Measurements from ENCODE around the gene UNKL.

UNKL gene

DNA sequence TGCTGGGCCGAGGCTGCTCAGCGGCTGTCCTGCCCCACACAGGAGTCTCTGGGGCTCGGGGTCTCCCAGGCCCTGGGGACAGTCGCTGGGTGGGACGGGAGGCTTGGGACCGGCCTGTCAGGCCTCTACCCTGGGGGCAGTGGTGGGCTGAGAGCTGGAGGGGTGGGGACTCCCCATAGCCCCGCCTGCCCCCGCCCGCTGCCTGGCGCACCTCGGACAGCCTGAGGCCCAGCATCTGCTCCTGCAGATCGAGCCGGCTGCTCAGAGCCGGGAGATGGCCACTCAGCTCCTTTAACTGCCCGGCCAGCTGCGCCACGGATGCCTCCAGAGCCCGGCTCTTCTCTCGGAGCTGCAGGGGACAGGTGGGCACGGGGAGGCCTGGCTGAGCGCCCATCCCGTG lies 23.1 kb upstream of the UNKL start:
- Histone ChIP-seq H2AK5ac (ENCODE audit: low read length) (no peak overlapping the region), H3K14ac (ENCODE audit: low read length) (no peak overlapping the region), H3K79me2 (ENCODE audit: control insufficient read depth, insufficient read depth, low read length, poor library complexity) (no peaks in the 10 kb centered on the region), H3K9me3 (ENCODE audit: insufficient read depth, low read depth, low read length) (peaks cover 4% of the 10 kb centered on the region), H3K79me1 (ENCODE audit: low read length) (no peaks in the 10 kb centered on the region), H3K4me2 (ENCODE audit: low read length) (no peak overlapping the region), H3K4ac (ENCODE audit: low read depth, low read length) (no peak overlapping the region), H3K9ac (ENCODE audit: low read length) (no peak overlapping the region), H3K4me1 (ENCODE audit: control insufficient read depth in 1 of 2, insufficient read depth in 2 of 2, low read length in 2 of 2) (no peaks in the 10 kb centered on the region), H4K8ac (ENCODE audit: low read depth, low read length) (no peak overlapping the region), H3K27me3 (ENCODE audit: insufficient read depth, low read length) (no peaks in the 10 kb centered on the region), H3K23ac (ENCODE audit: low read length) (no peak overlapping the region), H4K12ac (ENCODE audit: low read depth, low read length) (no peak overlapping the region), H4K91ac (ENCODE audit: low read depth, low read length) (no peak overlapping the region), H3K36me3 (ENCODE audit: control insufficient read depth in 1 of 2, insufficient read depth in 2 of 2, low read length in 2 of 2) (no peaks in the 10 kb centered on the region), H3K4me3 (ENCODE audit: low read depth, low read length) (no peak overlapping the region), H2BK120ac (ENCODE audit: insufficient read depth, low read length, poor library complexity) (no peak overlapping the region), H3K18ac (ENCODE audit: low read length) (no peak overlapping the region), H2BK5ac (ENCODE audit: low read depth, low read length, poor library complexity) (no peak overlapping the region), H2BK12ac (ENCODE audit: low read length) (no peak overlapping the region), H3K27ac (ENCODE audit: low read depth, low read length) (no peak overlapping the region), H2AFZ (ENCODE audit: insufficient read depth, low read length, poor library complexity) (no peak overlapping the region)
- DNase-seq, result no peak
- WGBS (ENCODE audit: extremely low coverage, insufficient coverage, insufficient read length), result no CpG with 5 or more reads among the region's 22 CpGs

DNA sequence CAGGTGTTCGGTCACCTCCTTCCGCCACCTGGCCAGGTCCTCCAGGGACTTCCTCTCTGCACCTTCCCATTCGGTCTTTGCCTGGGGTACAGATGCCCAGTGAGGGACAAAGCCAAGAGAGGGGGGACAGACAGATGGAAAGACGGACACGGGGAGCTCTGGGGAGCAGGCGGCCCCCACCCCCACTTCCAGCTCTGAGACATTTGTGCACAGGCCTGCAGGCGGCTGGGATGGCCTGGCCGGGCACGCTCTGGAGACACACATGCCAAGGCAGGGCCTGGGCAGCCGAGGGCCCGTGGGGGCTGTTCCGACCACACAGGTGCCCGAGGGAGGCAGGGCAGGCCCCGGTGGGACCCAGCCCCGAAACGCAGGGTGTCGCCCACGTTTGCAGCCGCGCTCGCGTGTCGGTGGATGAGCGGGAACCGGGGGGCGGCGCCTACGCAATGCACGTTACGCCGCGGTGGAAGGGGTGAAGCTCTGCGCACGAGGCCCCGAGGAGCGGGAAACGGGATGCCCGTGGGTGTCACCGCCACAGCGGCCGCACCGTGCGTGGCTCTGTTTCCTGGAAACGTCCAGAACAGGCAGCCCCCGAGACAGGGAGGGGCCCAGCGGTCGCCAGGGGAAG lies 22.3 kb upstream of the UNKL start:
- no peak overlapping the region for H4K91ac ChIP-seq (ENCODE audit: low read depth, low read length)
- H2BK120ac ChIP-seq (ENCODE audit: insufficient read depth, low read length, poor library complexity), result no peak overlapping the region
- H2BK5ac ChIP-seq (ENCODE audit: low read depth, low read length, poor library complexity), result no peak overlapping the region
- no peak overlapping the region for H3K4ac ChIP-seq (ENCODE audit: low read depth, low read length)
- H3K4me2 ChIP-seq (ENCODE audit: low read length), result no peak overlapping the region
- H3K79me2 ChIP-seq (ENCODE audit: control insufficient read depth, insufficient read depth, low read length, poor library complexity), result no peaks in the 10 kb centered on the region
- H3K14ac ChIP-seq (ENCODE audit: low read length), result no peak overlapping the region
- H4K12ac ChIP-seq (ENCODE audit: low read depth, low read length), result no peak overlapping the region
- no peaks in the 10 kb centered on the region for H3K27me3 ChIP-seq (ENCODE audit: insufficient read depth, low read length)
- no peaks in the 10 kb centered on the region for H3K79me1 ChIP-seq (ENCODE audit: low read length)
- H3K23ac ChIP-seq (ENCODE audit: low read length), result no peak overlapping the region
- H4K8ac ChIP-seq (ENCODE audit: low read depth, low read length), result no peak overlapping the region
- no peak overlapping the region for H2AK5ac ChIP-seq (ENCODE audit: low read length)
- H3K4me1 ChIP-seq (ENCODE audit: control insufficient read depth in 1 of 2, insufficient read depth in 2 of 2, low read length in 2 of 2), result no peaks in the 10 kb centered on the region
- WGBS (ENCODE audit: extremely low coverage, insufficient coverage, insufficient read length), result no CpG with 5 or more reads among the region's 47 CpGs
- H3K4me3 ChIP-seq (ENCODE audit: low read depth, low read length), result no peak overlapping the region
- DNase-seq, result no peak
- H3K36me3 ChIP-seq (ENCODE audit: control insufficient read depth in 1 of 2, insufficient read depth in 2 of 2, low read length in 2 of 2), result no peaks in the 10 kb centered on the region
- no peak overlapping the region for H3K9ac ChIP-seq (ENCODE audit: low read length)
- no peak overlapping the region for H2BK12ac ChIP-seq (ENCODE audit: low read length)
- H2AFZ ChIP-seq (ENCODE audit: insufficient read depth, low read length, poor library complexity), result no peak overlapping the region
- H3K27ac ChIP-seq (ENCODE audit: low read depth, low read length), result no peak overlapping the region
- H3K18ac ChIP-seq (ENCODE audit: low read length), result no peak overlapping the region
- peaks cover 4% of the 10 kb centered on the region for H3K9me3 ChIP-seq (ENCODE audit: insufficient read depth, low read depth, low read length)

GRCh38 chr16:1435921-1436697 lies 21.6 kb upstream of the UNKL start:
- Histone ChIP-seq H2BK120ac (ENCODE audit: insufficient read depth, low read length, poor library complexity) (no peak overlapping the region), H3K9me3 (ENCODE audit: insufficient read depth, low read depth, low read length) (peaks cover 4% of the 10 kb centered on the region), H3K18ac (ENCODE audit: low read length) (no peak overlapping the region), H4K12ac (ENCODE audit: low read depth, low read length) (peak overlapping the region; percentile 9), H2AK5ac (ENCODE audit: low read length) (no peak overlapping the region), H3K9ac (ENCODE audit: low read length) (no peak overlapping the region), H2BK12ac (ENCODE audit: low read length) (no peak overlapping the region), H4K8ac (ENCODE audit: low read depth, low read length) (no peak overlapping the region), H3K23ac (ENCODE audit: low read length) (no peak overlapping the region), H3K36me3 (ENCODE audit: control insufficient read depth in 1 of 2, insufficient read depth in 2 of 2, low read length in 2 of 2) (no peaks in the 10 kb centered on the region), H3K4me3 (ENCODE audit: low read depth, low read length) (no peak overlapping the region), H3K14ac (ENCODE audit: low read length) (no peak overlapping the region), H3K79me1 (ENCODE audit: low read length) (no peaks in the 10 kb centered on the region), H2BK5ac (ENCODE audit: low read depth, low read length, poor library complexity) (no peak overlapping the region), H3K4ac (ENCODE audit: low read depth, low read length) (no peak overlapping the region), H3K4me2 (ENCODE audit: low read length) (no peak overlapping the region), H2AFZ (ENCODE audit: insufficient read depth, low read length, poor library complexity) (no peak overlapping the region), H3K27me3 (ENCODE audit: insufficient read depth, low read length) (no peaks in the 10 kb centered on the region), H3K27ac (ENCODE audit: low read depth, low read length) (no peak overlapping the region), H3K4me1 (ENCODE audit: control insufficient read depth in 1 of 2, insufficient read depth in 2 of 2, low read length in 2 of 2) (no peaks in the 10 kb centered on the region), H4K91ac (ENCODE audit: low read depth, low read length) (no peak overlapping the region), H3K79me2 (ENCODE audit: control insufficient read depth, insufficient read depth, low read length, poor library complexity) (no peaks in the 10 kb centered on the region)
- no CpG with 5 or more reads among the region's 32 CpGs for WGBS (ENCODE audit: extremely low coverage, insufficient coverage, insufficient read length)
- DNase-seq, result peak in 1 of 2 donors; percentile 23

GRCh38 chr16:1434644-1435592 lies 20.4 kb upstream of the UNKL start:
- Histone ChIP-seq H3K23ac (ENCODE audit: low read length) (no peak overlapping the region), H3K36me3 (ENCODE audit: control insufficient read depth in 1 of 2, insufficient read depth in 2 of 2, low read length in 2 of 2) (no peaks in the 10 kb centered on the region), H2AFZ (ENCODE audit: insufficient read depth, low read length, poor library complexity) (no peak overlapping the region), H3K9me3 (ENCODE audit: insufficient read depth, low read depth, low read length) (peaks cover 4% of the 10 kb centered on the region), H4K8ac (ENCODE audit: low read depth, low read length) (no peak overlapping the region), H3K14ac (ENCODE audit: low read length) (no peak overlapping the region), H3K4me3 (ENCODE audit: low read depth, low read length) (no peak overlapping the region), H3K27me3 (ENCODE audit: insufficient read depth, low read length) (no peaks in the 10 kb centered on the region), H3K79me2 (ENCODE audit: control insufficient read depth, insufficient read depth, low read length, poor library complexity) (no peaks in the 10 kb centered on the region), H2BK12ac (ENCODE audit: low read length) (no peak overlapping the region), H3K4ac (ENCODE audit: low read depth, low read length) (no peak overlapping the region), H3K18ac (ENCODE audit: low read length) (no peak overlapping the region), H2BK5ac (ENCODE audit: low read depth, low read length, poor library complexity) (no peak overlapping the region), H4K12ac (ENCODE audit: low read depth, low read length) (peak overlapping the region; percentile 13), H3K4me2 (ENCODE audit: low read length) (no peak overlapping the region), H3K27ac (ENCODE audit: low read depth, low read length) (no peak overlapping the region), H3K4me1 (ENCODE audit: control insufficient read depth in 1 of 2, insufficient read depth in 2 of 2, low read length in 2 of 2) (no peaks in the 10 kb centered on the region), H2BK120ac (ENCODE audit: insufficient read depth, low read length, poor library complexity) (no peak overlapping the region), H4K91ac (ENCODE audit: low read depth, low read length) (no peak overlapping the region), H3K79me1 (ENCODE audit: low read length) (no peaks in the 10 kb centered on the region), H3K9ac (ENCODE audit: low read length) (no peak overlapping the region), H2AK5ac (ENCODE audit: low read length) (no peak overlapping the region)
- DNase-seq, result no peak
- no CpG with 5 or more reads among the region's 40 CpGs for WGBS (ENCODE audit: extremely low coverage, insufficient coverage, insufficient read length)
